ENCODE measurements around the gene SP2.

DNA sequence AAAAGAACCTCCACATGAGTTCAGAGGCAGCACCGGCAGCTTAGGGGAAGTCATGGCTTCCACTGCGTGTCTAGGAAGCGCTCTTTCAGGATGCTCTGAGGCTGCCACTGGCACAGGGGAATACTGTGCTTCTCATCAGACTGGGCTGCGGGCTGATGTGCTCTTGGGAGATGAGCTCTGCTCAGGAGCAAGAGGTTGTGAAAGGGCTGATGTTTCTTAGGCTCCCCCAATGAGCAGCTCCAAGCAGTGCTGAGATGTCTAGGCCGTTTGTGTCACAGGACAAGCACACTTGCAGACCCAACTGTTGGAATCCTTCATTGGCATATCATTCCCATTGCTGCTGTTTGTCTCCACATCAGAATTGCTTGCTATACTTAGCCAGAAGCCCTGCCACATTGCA lies 3.6 kb downstream of the SP2 start:
- TF ChIP-seq BCLAF1 (IDR thresholded peaks at IDR 0.05) (no peak), CTCF (CRISPR knock-in tag; IDR thresholded peaks at IDR 0.05) (no peak), GPN1 (CRISPR knock-in tag; IDR thresholded peaks at IDR 0.05; ENCODE audit: borderline replicate concordance) (no peak), KDM2A (CRISPR knock-in tag; IDR thresholded peaks at IDR 0.05; ENCODE audit: borderline replicate concordance, low read depth) (no peak), POLR2G (IDR thresholded peaks at IDR 0.05; ENCODE audit: low read depth, low read length) (no peak), ZBTB42 (CRISPR knock-in tag; IDR thresholded peaks at IDR 0.05) (no peak), PAF1 (CRISPR knock-in tag; IDR thresholded peaks at IDR 0.05) (no peak)

All from HepG2 (cell line).